Kidney epithelial cell (primary cell): ENCODE measurements around the gene IQSEC2. TPM values are rescaled to one million over a fixed set of nuclear protein-coding genes. Genes with fewer than 3 reads are reported as not detected.

ENCODE experiments used
- DNase-seq: peaks from one replicate; pipeline ENCODE4 v3.0.0-alpha.2; 2010; ENCODE audit warnings: low read depth
- H3K27me3 ChIP-seq: 2 replicates; pipeline ENCODE4 v1.6.0; 2011; ENCODE audit warnings: low read length; ENCODE audit not compliant: control insufficient read depth, insufficient read depth
- H3K36me3 ChIP-seq: 2 replicates; pipeline ENCODE4 v1.5.1; 2011; ENCODE audit warnings: low read length; ENCODE audit not compliant: control insufficient read depth, insufficient read depth
- H3K4me3 ChIP-seq: 2 replicates; pipeline ENCODE4 v1.5.1; 2011; ENCODE audit warnings: low read depth, mild to moderate bottlenecking, control low read depth, low read length
- CTCF ChIP-seq: IDR thresholded peaks from 2 replicates; pipeline ENCODE4 v1.5.1; 2011; ENCODE audit warnings: mild to moderate bottlenecking, moderate library complexity, low read length, control low read depth, inconsistent platforms; ENCODE audit not compliant: insufficient read depth, poor library complexity, severe bottlenecking
- total RNA-seq: library from RNA; depleted of rRNA; stranded (reverse); fragments of >200 nt; gene quantifications from 2 replicates; pipeline ENCODE4 v1.2.3, GENCODE V29; 2015

IQSEC2 gene
- total RNA-seq, result 5.4 and 7.2 TPM in 2 replicates

GRCh38 chrX:53281321-53281822 lies at the start of gene IQSEC2:
Gene IQSEC2, minus strand, starts transcription at chrX:53281584.
- Histone ChIP-seq H3K36me3 (no peaks in the 10 kb centered on the region), H3K27me3 (peaks cover 2% of the 10 kb centered on the region), H3K4me3 (peak within 1 kb of the TSS; percentile 30)
- TF ChIP-seq CTCF, result no peak
- no peak for DNase-seq

- H3K4me3 ChIP-seq, result no peak overlapping the region
- TF ChIP-seq CTCF, result no peak
- DNase-seq, result no peak
- no peaks in the 10 kb centered on the region for H3K36me3 ChIP-seq
- H3K27me3 ChIP-seq, result peaks cover 32% of the 10 kb centered on the region
Observed at GRCh38 chrX:53330331-53330730, 48.9 kb upstream of the IQSEC2 start.

- no peak for DNase-seq
- no peaks in the 10 kb centered on the region for H3K36me3 ChIP-seq
- no peak overlapping the region for H3K4me3 ChIP-seq
- no peak for TF ChIP-seq CTCF
- peaks cover 49% of the 10 kb centered on the region for H3K27me3 ChIP-seq
Observed at GRCh38 chrX:53324803-53325202, 43.4 kb upstream of the IQSEC2 start.

- TF ChIP-seq CTCF, result no peak
- Histone ChIP-seq H3K36me3 (no peaks in the 10 kb centered on the region), H3K4me3 (no peak overlapping the region), H3K27me3 (peaks cover 56% of the 10 kb centered on the region)
- no peak for DNase-seq
Observed at GRCh38 chrX:53324085-53324484, 42.7 kb upstream of the IQSEC2 start.

GRCh38 chrX:53323196-53323595 lies 41.8 kb upstream of the IQSEC2 start:
- Histone ChIP-seq H3K27me3 (peaks cover 58% of the 10 kb centered on the region), H3K4me3 (no peak overlapping the region), H3K36me3 (no peaks in the 10 kb centered on the region)
- no peak for TF ChIP-seq CTCF
- DNase-seq, result no peak

GRCh38 chrX:53321943-53322497 lies 40.6 kb upstream of the IQSEC2 start:
- no peak overlapping the region for H3K4me3 ChIP-seq
- peaks cover 59% of the 10 kb centered on the region for H3K27me3 ChIP-seq
- H3K36me3 ChIP-seq, result no peaks in the 10 kb centered on the region
- no peak for TF ChIP-seq CTCF
- no peak for DNase-seq
